Measurements from ENCODE around the gene BLMH. TPM values are rescaled to one million over a fixed set of nuclear protein-coding genes. Genes with fewer than 3 reads are reported as not detected.

Gene BLMH
- total and polyA plus RNA-seq, 10 of the 15 experiments (the other 5 are each of a cell fraction or from before 2014, with no cell fraction given): 16.1 to 63.9 (median 54.0) TPM

DNA sequence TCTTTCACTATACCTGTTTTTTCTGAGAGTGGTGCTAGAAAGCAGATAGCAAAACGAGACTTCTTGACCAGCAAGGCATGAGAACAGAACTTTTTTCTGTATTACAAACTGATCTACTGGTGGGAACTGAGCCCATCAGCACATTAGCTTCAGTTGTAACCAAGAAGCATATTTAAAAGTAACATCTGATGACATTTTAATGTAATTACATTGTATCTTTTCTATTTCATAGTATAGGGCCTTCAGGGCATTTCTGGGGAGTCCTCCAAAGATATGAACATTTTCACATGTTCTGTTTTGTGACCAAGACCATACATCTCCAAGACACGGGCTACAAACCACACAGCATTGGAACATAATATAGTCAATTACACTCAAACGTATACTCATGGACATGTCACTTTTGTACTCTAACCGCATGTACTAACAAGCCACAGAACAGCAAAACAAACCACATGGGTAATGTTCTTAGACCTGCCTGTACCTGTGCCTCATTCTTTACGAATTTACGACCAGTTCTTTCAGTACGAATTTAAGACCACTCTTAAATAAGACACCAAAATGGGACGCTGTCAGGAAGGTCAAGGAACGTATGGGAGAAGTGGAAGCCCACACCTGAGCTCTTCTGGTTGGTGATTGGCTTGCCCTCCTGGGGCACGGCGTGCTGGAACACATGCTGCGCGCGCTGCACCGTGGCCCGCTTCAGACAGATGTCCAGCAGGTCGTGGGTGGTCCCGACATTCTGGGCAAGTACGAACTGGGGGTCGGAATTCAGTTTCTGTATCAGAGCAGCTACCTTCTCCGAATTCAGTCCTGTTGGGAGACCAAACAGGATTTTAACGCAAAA is 825 bp downstream of the BLMH start (continued):
- no peak for TF ChIP-seq SIN3A (IDR thresholded peaks at IDR 0.05; ENCODE audit: low read depth, low read length)
- TF ChIP-seq SREBF1 (IDR thresholded peaks at IDR 0.05; ENCODE audit: low read length): no peak
- TF ChIP-seq ZZZ3 (IDR thresholded peaks at IDR 0.05; ENCODE audit: control insufficient read depth, insufficient read length, low read depth): no peak
- TF ChIP-seq POU2F2 (IDR thresholded peaks at IDR 0.05; ENCODE audit: borderline replicate concordance, low read depth, low read length): no peak
- no peak for TF ChIP-seq LARP7 (IDR thresholded peaks at IDR 0.05)
- TF ChIP-seq FOXK2 (IDR thresholded peaks at IDR 0.05): no peak
- TF ChIP-seq, protein P1, sequence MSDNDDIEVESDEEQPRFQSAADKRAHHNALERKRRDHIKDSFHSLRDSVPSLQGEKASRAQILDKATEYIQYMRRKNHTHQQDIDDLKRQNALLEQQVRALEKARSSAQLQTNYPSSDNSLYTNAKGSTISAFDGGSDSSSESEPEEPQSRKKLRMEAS (IDR thresholded peaks at IDR 0.05; ENCODE audit: low read depth, low read length): no peak; the same call in 1 of the 2 replicates
- no peak for TF ChIP-seq SMC3 (IDR thresholded peaks at IDR 0.05; ENCODE audit: borderline replicate concordance, low read length)
- TF ChIP-seq, protein P2, sequence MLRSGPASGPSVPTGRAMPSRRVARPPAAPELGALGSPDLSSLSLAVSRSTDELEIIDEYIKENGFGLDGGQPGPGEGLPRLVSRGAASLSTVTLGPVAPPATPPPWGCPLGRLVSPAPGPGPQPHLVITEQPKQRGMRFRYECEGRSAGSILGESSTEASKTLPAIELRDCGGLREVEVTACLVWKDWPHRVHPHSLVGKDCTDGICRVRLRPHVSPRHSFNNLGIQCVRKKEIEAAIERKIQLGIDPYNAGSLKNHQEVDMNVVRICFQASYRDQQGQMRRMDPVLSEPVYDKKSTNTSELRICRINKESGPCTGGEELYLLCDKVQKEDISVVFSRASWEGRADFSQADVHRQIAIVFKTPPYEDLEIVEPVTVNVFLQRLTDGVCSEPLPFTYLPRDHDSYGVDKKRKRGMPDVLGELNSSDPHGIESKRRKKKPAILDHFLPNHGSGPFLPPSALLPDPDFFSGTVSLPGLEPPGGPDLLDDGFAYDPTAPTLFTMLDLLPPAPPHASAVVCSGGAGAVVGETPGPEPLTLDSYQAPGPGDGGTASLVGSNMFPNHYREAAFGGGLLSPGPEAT (IDR thresholded peaks at IDR 0.05; ENCODE audit: low read depth): no peak
- TF ChIP-seq YY1 (IDR thresholded peaks at IDR 0.05; ENCODE audit: low read depth, low read length): no peak
- TF ChIP-seq, protein P3, sequence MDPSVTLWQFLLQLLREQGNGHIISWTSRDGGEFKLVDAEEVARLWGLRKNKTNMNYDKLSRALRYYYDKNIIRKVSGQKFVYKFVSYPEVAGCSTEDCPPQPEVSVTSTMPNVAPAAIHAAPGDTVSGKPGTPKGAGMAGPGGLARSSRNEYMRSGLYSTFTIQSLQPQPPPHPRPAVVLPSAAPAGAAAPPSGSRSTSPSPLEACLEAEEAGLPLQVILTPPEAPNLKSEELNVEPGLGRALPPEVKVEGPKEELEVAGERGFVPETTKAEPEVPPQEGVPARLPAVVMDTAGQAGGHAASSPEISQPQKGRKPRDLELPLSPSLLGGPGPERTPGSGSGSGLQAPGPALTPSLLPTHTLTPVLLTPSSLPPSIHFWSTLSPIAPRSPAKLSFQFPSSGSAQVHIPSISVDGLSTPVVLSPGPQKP (IDR thresholded peaks at IDR 0.05; ENCODE audit: low read depth, low read length): no peak
- TF ChIP-seq, protein P4, sequence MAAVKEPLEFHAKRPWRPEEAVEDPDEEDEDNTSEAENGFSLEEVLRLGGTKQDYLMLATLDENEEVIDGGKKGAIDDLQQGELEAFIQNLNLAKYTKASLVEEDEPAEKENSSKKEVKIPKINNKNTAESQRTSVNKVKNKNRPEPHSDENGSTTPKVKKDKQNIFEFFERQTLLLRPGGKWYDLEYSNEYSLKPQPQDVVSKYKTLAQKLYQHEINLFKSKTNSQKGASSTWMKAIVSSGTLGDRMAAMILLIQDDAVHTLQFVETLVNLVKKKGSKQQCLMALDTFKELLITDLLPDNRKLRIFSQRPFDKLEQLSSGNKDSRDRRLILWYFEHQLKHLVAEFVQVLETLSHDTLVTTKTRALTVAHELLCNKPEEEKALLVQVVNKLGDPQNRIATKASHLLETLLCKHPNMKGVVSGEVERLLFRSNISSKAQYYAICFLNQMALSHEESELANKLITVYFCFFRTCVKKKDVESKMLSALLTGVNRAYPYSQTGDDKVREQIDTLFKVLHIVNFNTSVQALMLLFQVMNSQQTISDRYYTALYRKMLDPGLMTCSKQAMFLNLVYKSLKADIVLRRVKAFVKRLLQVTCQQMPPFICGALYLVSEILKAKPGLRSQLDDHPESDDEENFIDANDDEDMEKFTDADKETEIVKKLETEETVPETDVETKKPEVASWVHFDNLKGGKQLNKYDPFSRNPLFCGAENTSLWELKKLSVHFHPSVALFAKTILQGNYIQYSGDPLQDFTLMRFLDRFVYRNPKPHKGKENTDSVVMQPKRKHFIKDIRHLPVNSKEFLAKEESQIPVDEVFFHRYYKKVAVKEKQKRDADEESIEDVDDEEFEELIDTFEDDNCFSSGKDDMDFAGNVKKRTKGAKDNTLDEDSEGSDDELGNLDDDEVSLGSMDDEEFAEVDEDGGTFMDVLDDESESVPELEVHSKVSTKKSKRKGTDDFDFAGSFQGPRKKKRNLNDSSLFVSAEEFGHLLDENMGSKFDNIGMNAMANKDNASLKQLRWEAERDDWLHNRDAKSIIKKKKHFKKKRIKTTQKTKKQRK (IDR thresholded peaks at IDR 0.05; ENCODE audit: low read depth, low read length): no peak
- TF ChIP-seq NFYB (IDR thresholded peaks at IDR 0.05; ENCODE audit: insufficient read depth, low read depth, low read length): peak; percentile 62; the same call in 1 of the 2 replicates

Data from GM12878 (cell line).